ENCODE measurements around the gene INPP5A.

Gene INPP5A

GRCh38 chr10:132600416-132600815 is 62.8 kb downstream of the INPP5A start:
- no peak for DNase-seq

- no peak for DNase-seq
Observed at GRCh38 chr10:132601567-132601966, 64.0 kb downstream of the INPP5A start.

- no peak for DNase-seq
Observed at GRCh38 chr10:132602614-132603013, 65.0 kb downstream of the INPP5A start.

GRCh38 chr10:132603851-132604533 is 66.4 kb downstream of the INPP5A start:
- DNase-seq, result no peak

DNA sequence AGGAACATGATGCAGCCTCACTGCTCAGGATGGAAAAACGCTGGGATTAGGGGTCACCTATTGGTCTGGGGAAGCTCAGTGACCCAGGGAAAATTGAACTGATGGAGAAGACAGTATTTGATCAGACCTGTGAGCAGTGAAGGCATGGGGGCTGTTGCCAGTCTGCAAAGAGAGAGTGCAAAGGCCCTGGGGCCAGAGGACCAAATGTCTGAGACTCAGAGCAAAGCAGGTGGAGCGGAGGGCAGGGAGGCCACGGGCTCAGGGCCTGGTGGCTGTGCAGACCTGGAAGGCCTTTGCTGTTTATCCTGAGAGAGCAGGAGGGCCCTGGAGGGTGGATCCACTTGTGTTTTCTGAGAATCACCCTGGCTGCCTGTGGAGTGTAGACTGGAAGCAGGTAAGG is 67.1 kb downstream of the INPP5A start:
- no peak for DNase-seq

- peak; percentile 16 for DNase-seq
Observed at GRCh38 chr10:132605390-132605789, 67.8 kb downstream of the INPP5A start.

GRCh38 chr10:132606031-132606491 is 68.5 kb downstream of the INPP5A start:
- DNase-seq, result no peak

- peak; percentile 69 for DNase-seq
Observed at GRCh38 chr10:132606536-132607316, 69.1 kb downstream of the INPP5A start.

DNA sequence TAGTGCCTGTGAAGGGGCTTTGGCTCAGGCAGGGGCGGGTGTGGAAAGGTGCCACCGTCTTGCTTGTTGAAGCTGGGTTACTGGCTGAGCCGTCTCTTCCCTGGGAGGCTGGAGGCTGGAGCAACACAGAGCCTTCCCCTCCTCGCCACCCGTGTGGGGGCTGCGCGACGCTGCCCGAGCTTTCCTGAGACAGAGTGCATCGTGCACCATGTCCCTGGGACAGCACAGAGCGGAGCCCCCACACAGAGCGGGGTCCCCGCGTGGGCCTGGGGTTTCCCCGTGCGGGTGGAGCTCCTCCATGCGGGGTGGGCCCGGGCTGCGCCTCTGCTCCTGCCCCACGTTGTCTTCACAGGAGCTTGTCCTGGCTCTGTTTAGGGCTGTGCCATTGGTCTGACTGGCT is 69.9 kb downstream of the INPP5A start:
- DNase-seq, result no peak

DNA sequence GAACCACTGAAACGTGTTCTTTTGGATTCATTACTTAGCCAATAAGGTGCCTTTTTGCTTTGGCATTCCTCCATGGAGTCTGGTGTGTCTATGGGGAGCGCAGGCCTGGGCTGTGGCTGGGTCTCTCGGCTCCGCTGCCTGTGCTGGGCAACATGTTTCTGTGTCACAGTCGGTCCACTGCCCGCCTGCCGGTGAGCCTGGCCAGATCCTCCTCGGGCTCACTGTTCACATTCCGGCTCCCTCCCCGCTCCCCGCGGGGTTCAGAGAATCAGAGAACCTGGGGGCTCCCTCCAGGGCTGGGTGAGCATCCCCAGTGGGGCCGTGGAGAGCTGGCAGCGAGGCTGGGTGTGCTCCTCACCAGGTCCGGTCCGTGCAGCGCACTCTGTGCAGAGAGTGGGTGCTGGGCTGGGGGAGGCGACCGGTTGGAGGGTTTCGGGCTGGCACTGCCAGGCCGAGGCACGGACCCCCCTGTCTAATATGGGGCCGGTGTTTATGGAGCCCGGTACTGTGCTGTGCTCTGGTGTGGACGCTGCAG is 70.4 kb downstream of the INPP5A start:
- DNase-seq, result no peak

DNA sequence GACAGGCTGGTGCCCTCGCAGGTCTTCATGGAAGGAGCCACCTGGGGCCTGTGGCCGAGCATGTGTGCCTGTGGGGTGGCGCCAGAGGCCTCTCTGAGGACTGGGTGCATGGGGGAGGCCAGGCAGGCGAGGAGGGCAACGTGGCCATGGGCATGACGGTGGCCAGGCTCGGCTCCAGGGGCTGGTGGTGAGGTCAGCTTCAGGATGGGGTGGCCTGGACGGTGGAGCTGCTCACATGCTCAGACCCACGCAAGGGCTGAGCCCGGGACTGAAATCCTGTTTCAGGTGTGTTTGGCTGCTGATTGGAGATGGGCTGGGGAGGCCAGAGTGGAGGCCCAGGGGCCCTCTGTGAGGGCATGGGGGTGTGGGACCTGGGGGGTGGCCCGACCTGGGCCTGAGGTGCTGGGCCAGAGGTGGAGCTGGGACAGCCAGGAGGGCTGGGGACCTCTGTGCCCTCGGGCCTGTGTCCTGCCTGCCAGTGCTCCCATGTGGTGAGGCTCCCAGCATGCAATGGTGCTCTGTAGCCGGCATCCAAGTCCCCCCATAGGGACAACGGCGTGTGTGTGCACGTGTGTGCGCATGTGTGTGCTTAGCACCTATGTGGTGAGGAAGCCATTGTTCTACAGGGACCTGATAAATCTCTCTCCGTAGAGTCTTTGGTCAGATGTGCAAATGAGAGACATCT is 71.1 kb downstream of the INPP5A start:
- peak; percentile 12 for DNase-seq

DNA sequence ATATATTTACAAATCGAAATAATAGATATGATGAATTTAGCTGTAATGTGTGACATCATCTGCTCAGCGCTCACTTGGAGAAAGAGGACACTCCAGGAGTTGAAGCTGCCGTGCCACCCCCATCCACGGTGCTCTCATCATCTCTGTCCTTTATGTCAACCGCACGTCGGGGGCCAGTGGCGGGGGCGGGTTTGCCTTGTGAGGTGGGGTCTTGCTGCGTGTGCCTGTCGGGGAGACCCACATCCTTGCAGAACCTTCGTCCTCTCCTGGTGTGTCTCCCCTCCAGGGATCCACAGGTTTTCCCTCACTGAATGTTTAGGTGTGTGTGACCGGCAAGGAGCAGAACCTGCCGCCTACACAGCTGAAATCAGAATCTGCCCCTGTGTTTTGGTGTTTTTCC is 71.6 kb downstream of the INPP5A start:
- no peak for DNase-seq

GRCh38 chr10:132610071-132610701 is 72.6 kb downstream of the INPP5A start:
- no peak for DNase-seq

GRCh38 chr10:132611026-132611910 is 73.7 kb downstream of the INPP5A start:
- DNase-seq, result no peak

- no peak for DNase-seq
Observed at GRCh38 chr10:132611986-132612385, 74.4 kb downstream of the INPP5A start.

- DNase-seq, result peak; percentile 53
Observed at GRCh38 chr10:132612571-132613504, 75.3 kb downstream of the INPP5A start.

- no peak for DNase-seq
Observed at GRCh38 chr10:132613566-132614348, 76.2 kb downstream of the INPP5A start.

GRCh38 chr10:132614431-132615340 is 77.1 kb downstream of the INPP5A start:
- no peak for DNase-seq

Data from right hindlimb (tissue), 1 donor.